DMS 273 (cell line): Measurements from ENCODE around the gene XK.
"Not testable (repeated sequence)": the region's sequence is repeated elsewhere in the genome, so short reads cannot be mapped to it uniquely, and the experiment has no call there.

ENCODE experiments used
- DNase-seq: peaks from one replicate; lab custom pipeline; 2025; ENCODE audit not compliant: unreplicated experiment; lab: John Stamatoyannopoulos, UW

XK gene

GRCh38 chrX:37685381-37686359 is at the start of gene XK:
TSS of gene XK (plus strand) at chrX:37685791. CDS start at chrX:37685962, 171 bp downstream.
- DNase-seq: peak; percentile 87

- DNase-seq: no peak
Measured at GRCh38 chrX:37638047-37638446, 47.5 kb upstream of the XK start.

GRCh38 chrX:37640142-37640541 is 45.4 kb upstream of the XK start:
- no peak for DNase-seq

- DNase-seq: no peak
Measured at GRCh38 chrX:37641859-37642258, 43.7 kb upstream of the XK start.

GRCh38 chrX:37644381-37645305 is 40.9 kb upstream of the XK start:
- DNase-seq: peak; percentile 26

GRCh38 chrX:37646254-37646653 is 39.3 kb upstream of the XK start:
- peak; percentile 32 for DNase-seq

- not testable (repeated sequence) for DNase-seq
Measured at GRCh38 chrX:37650879-37651278, 34.7 kb upstream of the XK start.

GRCh38 chrX:37651921-37652452 is 33.6 kb upstream of the XK start:
- DNase-seq: no peak

- no peak for DNase-seq
Measured at GRCh38 chrX:37652589-37653231, 32.9 kb upstream of the XK start.

GRCh38 chrX:37653397-37654085 is 32.0 kb upstream of the XK start:
- DNase-seq: no peak

- no peak for DNase-seq
Measured at GRCh38 chrX:37658343-37659030, 27.1 kb upstream of the XK start.

GRCh38 chrX:37659047-37659446 is 26.5 kb upstream of the XK start:
- no peak for DNase-seq

GRCh38 chrX:37662181-37662580 is 23.4 kb upstream of the XK start:
- DNase-seq: no peak

- no peak for DNase-seq
Measured at GRCh38 chrX:37666516-37666915, 19.1 kb upstream of the XK start.

GRCh38 chrX:37667141-37667540 is 18.4 kb upstream of the XK start:
- DNase-seq: no peak

- no peak for DNase-seq
Measured at GRCh38 chrX:37672563-37672962, 13.0 kb upstream of the XK start.

- peak; percentile 22 for DNase-seq
Measured at GRCh38 chrX:37676811-37677210, 8.8 kb upstream of the XK start.

GRCh38 chrX:37677243-37677642 is 8.3 kb upstream of the XK start:
- DNase-seq: no peak

- no peak for DNase-seq
Measured at GRCh38 chrX:37677765-37678164, 7.8 kb upstream of the XK start.

- no peak for DNase-seq
Measured at GRCh38 chrX:37678574-37678973, 7.0 kb upstream of the XK start.
